Measurements from ENCODE around the gene TMEM42. TPM values are rescaled to one million over a fixed set of nuclear protein-coding genes. Genes with fewer than 3 reads are reported as not detected.

The TMEM42 gene
- total RNA-seq, 6 experiments from 2014 or later, result 13.9 to 19.9 (median 16.7) TPM

- peak overlapping the region; percentile 23; the same call in 1 of the 2 replicates for H3K4me3 Mint-ChIP-seq
- peaks cover 13% of the 10 kb centered on the region for H3K4me1 Mint-ChIP-seq (ENCODE audit: low read depth)
- no peak for TF ChIP-seq CTCF (IDR thresholded peaks at IDR 0.05)
- DNase-seq, result peak; percentile 38
- no peaks in the 10 kb centered on the region for H3K9me3 Mint-ChIP-seq
- H3K27me3 Mint-ChIP-seq (ENCODE audit: insufficient read depth), result peaks cover 3% of the 10 kb centered on the region; the same call in 1 of the 2 replicates
- H3K27ac Mint-ChIP-seq, result peak overlapping the region; percentile 27; the same call in 1 of the 2 replicates
- H3K36me3 Mint-ChIP-seq (ENCODE audit: low read depth), result no peaks in the 10 kb centered on the region
Observed at GRCh38 chr3:44893097-44893496, 31.4 kb downstream of the TMEM42 start.

GRCh38 chr3:44894485-44894884, 32.8 kb downstream of the TMEM42 start:
- H3K36me3 Mint-ChIP-seq (ENCODE audit: low read depth), result no peaks in the 10 kb centered on the region
- no peak overlapping the region for H3K27ac Mint-ChIP-seq
- no peak overlapping the region for H3K4me3 Mint-ChIP-seq
- no peak for DNase-seq
- TF ChIP-seq CTCF (IDR thresholded peaks at IDR 0.05), result no peak
- H3K27me3 Mint-ChIP-seq (ENCODE audit: insufficient read depth), result peaks cover 5% of the 10 kb centered on the region
- peaks cover 13% of the 10 kb centered on the region for H3K4me1 Mint-ChIP-seq (ENCODE audit: low read depth)
- no peaks in the 10 kb centered on the region for H3K9me3 Mint-ChIP-seq

GRCh38 chr3:44896440-44896839, 34.7 kb downstream of the TMEM42 start:
- no peak for DNase-seq
- H3K4me1 Mint-ChIP-seq (ENCODE audit: low read depth), result peaks cover 13% of the 10 kb centered on the region
- no peaks in the 10 kb centered on the region for H3K36me3 Mint-ChIP-seq (ENCODE audit: low read depth)
- no peak overlapping the region for H3K4me3 Mint-ChIP-seq
- H3K27ac Mint-ChIP-seq, result no peak overlapping the region
- TF ChIP-seq CTCF (IDR thresholded peaks at IDR 0.05), result no peak
- peaks cover 7% of the 10 kb centered on the region for H3K27me3 Mint-ChIP-seq (ENCODE audit: insufficient read depth)
- no peaks in the 10 kb centered on the region for H3K9me3 Mint-ChIP-seq

- DNase-seq, result no peak
- H3K36me3 Mint-ChIP-seq (ENCODE audit: low read depth), result no peaks in the 10 kb centered on the region
- no peak overlapping the region for H3K27ac Mint-ChIP-seq
- TF ChIP-seq CTCF (IDR thresholded peaks at IDR 0.05), result no peak
- no peak overlapping the region for H3K4me3 Mint-ChIP-seq
- H3K27me3 Mint-ChIP-seq (ENCODE audit: insufficient read depth), result peaks cover 7% of the 10 kb centered on the region
- H3K9me3 Mint-ChIP-seq, result no peaks in the 10 kb centered on the region
- peaks cover 10% of the 10 kb centered on the region for H3K4me1 Mint-ChIP-seq (ENCODE audit: low read depth)
Observed at GRCh38 chr3:44899683-44900367, 38.1 kb downstream of the TMEM42 start.

GRCh38 chr3:44902628-44903027, 40.9 kb downstream of the TMEM42 start:
- Mint-ChIP-seq H3K4me3 (no peak overlapping the region), H3K4me1 (ENCODE audit: low read depth) (peaks cover 15% of the 10 kb centered on the region)
- no peak for DNase-seq

More at GRCh38 chr3:44902628-44903027, 40.9 kb downstream of the TMEM42 start:
- no peaks in the 10 kb centered on the region for H3K36me3 Mint-ChIP-seq (ENCODE audit: low read depth)
- H3K27ac Mint-ChIP-seq, result no peak overlapping the region
- H3K27me3 Mint-ChIP-seq (ENCODE audit: insufficient read depth), result peaks cover 16% of the 10 kb centered on the region
- no peaks in the 10 kb centered on the region for H3K9me3 Mint-ChIP-seq
- TF ChIP-seq CTCF (IDR thresholded peaks at IDR 0.05), result no peak

All from HFFc6 (cell line).